ENCODE data around the gene CFAP299.
A peak's percentile ranks its signal among the peaks of the same experiment; 100 is the strongest.

The CFAP299 gene

GRCh38 chr4:80334568-80334967, 962 bp upstream of the CFAP299 start:
- H3K23ac ChIP-seq (ENCODE audit: low read depth, low read length, poor library complexity): no peak overlapping the region

GRCh38 chr4:80335226-80335553, 340 bp upstream of the CFAP299 start:
- DNase-seq (ENCODE audit: low spot score): no peak
- H3K4me1 ChIP-seq (ENCODE audit: control insufficient read depth in 2 of 2, insufficient read depth in 1 of 2, low read depth in 1 of 2, low read length in 2 of 2): no peaks in the 10 kb centered on the region
- H2BK5ac ChIP-seq (ENCODE audit: low read length): no peak overlapping the region
- H3K4ac ChIP-seq (ENCODE audit: low read length): no peak overlapping the region
- no peak overlapping the region for H3K14ac ChIP-seq (ENCODE audit: low read length)
- H3K4me2 ChIP-seq (ENCODE audit: insufficient read depth, low read length, poor library complexity, severe bottlenecking): peak overlapping the region; percentile 99
- H3K23ac ChIP-seq (ENCODE audit: low read depth, low read length, poor library complexity): no peak overlapping the region
- H3K27ac ChIP-seq (replicated peaks; ENCODE audit: low read length): no peak overlapping the region
- no peak overlapping the region for H2BK120ac ChIP-seq (ENCODE audit: low read depth, low read length)
- H3K9me3 ChIP-seq (replicated peaks in 1 of 2; ENCODE audit: control insufficient read depth in 2 of 2, insufficient read depth in 1 of 2, low read depth in 1 of 2, low read length in 2 of 2): no peaks in the 10 kb centered on the region
- peak overlapping the region in 1 of 2 donors; percentile 63 for H3K4me3 ChIP-seq (ENCODE audit: low read length in 2 of 2)
- no peak overlapping the region for H3K9ac ChIP-seq (ENCODE audit: low read depth, low read length, poor library complexity)
- no peak overlapping the region for H4K91ac ChIP-seq (ENCODE audit: low read depth, low read length, poor library complexity)
- no peaks in the 10 kb centered on the region for H3K36me3 ChIP-seq (replicated peaks in 1 of 2; ENCODE audit: control insufficient read depth in 2 of 2, insufficient read depth in 2 of 2, low read length in 2 of 2)
- H3K79me1 ChIP-seq (ENCODE audit: low read depth, low read length): no peaks in the 10 kb centered on the region
- peaks cover 0 to 10% (median 9%) of the 10 kb centered on the region in 3 experiments for H3K27me3 ChIP-seq (ENCODE audit: control insufficient read depth in 3 of 3, insufficient read depth in 3 of 3, low read depth in 1 of 3, low read length in 3 of 3)
- no CpG with 5 or more reads among the region's 3 CpGs for WGBS, 2 donors (ENCODE audit: extremely low coverage in 2 of 2, insufficient read length in 2 of 2, insufficient replicate concordance in 1 of 2)
- no peak overlapping the region for H2BK12ac ChIP-seq (ENCODE audit: low read length)
- no peak overlapping the region for H3K18ac ChIP-seq (ENCODE audit: low read length)
- H2AFZ ChIP-seq (ENCODE audit: low read length): peak overlapping the region; percentile 97
- no peak overlapping the region for H4K8ac ChIP-seq (ENCODE audit: low read depth, low read length)
- no peak overlapping the region for H2BK15ac ChIP-seq (ENCODE audit: low read length)
- H2AK5ac ChIP-seq (ENCODE audit: low read depth, low read length): no peak overlapping the region

More at GRCh38 chr4:80334568-80334967, 962 bp upstream of the CFAP299 start:
- Histone ChIP-seq H3K9ac (ENCODE audit: low read depth, low read length, poor library complexity) (no peak overlapping the region), H3K9me3 (replicated peaks in 1 of 2; ENCODE audit: control insufficient read depth in 2 of 2, insufficient read depth in 1 of 2, low read depth in 1 of 2, low read length in 2 of 2) (no peaks in the 10 kb centered on the region), H2AK5ac (ENCODE audit: low read depth, low read length) (no peak overlapping the region), H3K27ac (replicated peaks; ENCODE audit: low read length) (no peak overlapping the region), H3K36me3 (replicated peaks in 1 of 2; ENCODE audit: control insufficient read depth in 2 of 2, insufficient read depth in 2 of 2, low read length in 2 of 2) (no peaks in the 10 kb centered on the region), H2BK120ac (ENCODE audit: low read depth, low read length) (no peak overlapping the region), H3K79me1 (ENCODE audit: low read depth, low read length) (no peaks in the 10 kb centered on the region), H3K4ac (ENCODE audit: low read length) (no peak overlapping the region), H2AFZ (ENCODE audit: low read length) (no peak overlapping the region), H3K18ac (ENCODE audit: low read length) (no peak overlapping the region), H4K91ac (ENCODE audit: low read depth, low read length, poor library complexity) (no peak overlapping the region), H4K8ac (ENCODE audit: low read depth, low read length) (no peak overlapping the region), H2BK15ac (ENCODE audit: low read length) (no peak overlapping the region), H3K4me1 (ENCODE audit: control insufficient read depth in 2 of 2, insufficient read depth in 1 of 2, low read depth in 1 of 2, low read length in 2 of 2) (no peaks in the 10 kb centered on the region), H2BK5ac (ENCODE audit: low read length) (no peak overlapping the region), H3K27me3 (ENCODE audit: control insufficient read depth in 3 of 3, insufficient read depth in 3 of 3, low read depth in 1 of 3, low read length in 3 of 3) (peaks cover 0 to 10% (median 9%) of the 10 kb centered on the region in 3 experiments), H3K14ac (ENCODE audit: low read length) (no peak overlapping the region), H3K4me2 (ENCODE audit: insufficient read depth, low read length, poor library complexity, severe bottlenecking) (no peak overlapping the region), H2BK12ac (ENCODE audit: low read length) (no peak overlapping the region), H3K4me3 (ENCODE audit: low read length in 2 of 2) (no peak overlapping the region)
- WGBS, 2 donors (ENCODE audit: extremely low coverage in 2 of 2, insufficient read length in 2 of 2, insufficient replicate concordance in 1 of 2): no CpG with 5 or more reads among the region's 1 CpG
- no peak for DNase-seq (ENCODE audit: low spot score)

- H3K79me1 ChIP-seq (ENCODE audit: low read depth, low read length): no peaks in the 10 kb centered on the region
- no peak overlapping the region for H3K23ac ChIP-seq (ENCODE audit: low read depth, low read length, poor library complexity)
- H2BK5ac ChIP-seq (ENCODE audit: low read length): no peak overlapping the region
- H3K4me3 ChIP-seq (ENCODE audit: low read length in 2 of 2): no peak overlapping the region
- H2BK120ac ChIP-seq (ENCODE audit: low read depth, low read length): no peak overlapping the region
- no peak overlapping the region for H2AK5ac ChIP-seq (ENCODE audit: low read depth, low read length)
- H2BK12ac ChIP-seq (ENCODE audit: low read length): no peak overlapping the region
- no peak overlapping the region for H4K8ac ChIP-seq (ENCODE audit: low read depth, low read length)
- no peak overlapping the region for H3K4ac ChIP-seq (ENCODE audit: low read length)
- no peak overlapping the region for H3K27ac ChIP-seq (replicated peaks; ENCODE audit: low read length)
- H4K91ac ChIP-seq (ENCODE audit: low read depth, low read length, poor library complexity): no peak overlapping the region
- H3K9ac ChIP-seq (ENCODE audit: low read depth, low read length, poor library complexity): no peak overlapping the region
- H3K27me3 ChIP-seq (ENCODE audit: control insufficient read depth in 3 of 3, insufficient read depth in 3 of 3, low read depth in 1 of 3, low read length in 3 of 3): peaks cover 0 to 10% (median 9%) of the 10 kb centered on the region in 3 experiments
- peaks cover 0 to 3% of the 10 kb centered on the region in 2 donors for H3K9me3 ChIP-seq (replicated peaks in 1 of 2; ENCODE audit: control insufficient read depth in 2 of 2, insufficient read depth in 1 of 2, low read depth in 1 of 2, low read length in 2 of 2)
- no peak overlapping the region for H2AFZ ChIP-seq (ENCODE audit: low read length)
- no CpG with 5 or more reads among the region's 10 CpGs for WGBS, 2 donors (ENCODE audit: extremely low coverage in 2 of 2, insufficient read length in 2 of 2, insufficient replicate concordance in 1 of 2)
- H3K14ac ChIP-seq (ENCODE audit: low read length): no peak overlapping the region
- no peaks in the 10 kb centered on the region for H3K4me1 ChIP-seq (ENCODE audit: control insufficient read depth in 2 of 2, insufficient read depth in 1 of 2, low read depth in 1 of 2, low read length in 2 of 2)
- no peak overlapping the region for H2BK15ac ChIP-seq (ENCODE audit: low read length)
- no peaks in the 10 kb centered on the region for H3K36me3 ChIP-seq (replicated peaks in 1 of 2; ENCODE audit: control insufficient read depth in 2 of 2, insufficient read depth in 2 of 2, low read length in 2 of 2)
- no peak overlapping the region for H3K18ac ChIP-seq (ENCODE audit: low read length)
- peak; percentile 6 for DNase-seq (ENCODE audit: low spot score)
- no peak overlapping the region for H3K4me2 ChIP-seq (ENCODE audit: insufficient read depth, low read length, poor library complexity, severe bottlenecking)
These were observed 1.1 kb downstream of the CFAP299 start for GRCh38 chr4:80336582-80336981.

- Histone ChIP-seq H3K27me3 (ENCODE audit: control insufficient read depth in 3 of 3, insufficient read depth in 3 of 3, low read depth in 1 of 3, low read length in 3 of 3) (peaks cover 0 to 10% (median 9%) of the 10 kb centered on the region in 3 experiments), H2AFZ (ENCODE audit: low read length) (no peak overlapping the region), H3K18ac (ENCODE audit: low read length) (no peak overlapping the region), H4K8ac (ENCODE audit: low read depth, low read length) (no peak overlapping the region), H3K9me3 (replicated peaks in 1 of 2; ENCODE audit: control insufficient read depth in 2 of 2, insufficient read depth in 1 of 2, low read depth in 1 of 2, low read length in 2 of 2) (peaks cover 0 to 3% of the 10 kb centered on the region in 2 donors), H2BK5ac (ENCODE audit: low read length) (no peak overlapping the region), H4K91ac (ENCODE audit: low read depth, low read length, poor library complexity) (no peak overlapping the region), H2BK12ac (ENCODE audit: low read length) (no peak overlapping the region), H2BK120ac (ENCODE audit: low read depth, low read length) (no peak overlapping the region), H3K4me1 (ENCODE audit: control insufficient read depth in 2 of 2, insufficient read depth in 1 of 2, low read depth in 1 of 2, low read length in 2 of 2) (no peaks in the 10 kb centered on the region), H2AK5ac (ENCODE audit: low read depth, low read length) (no peak overlapping the region), H2BK15ac (ENCODE audit: low read length) (no peak overlapping the region), H3K27ac (replicated peaks; ENCODE audit: low read length) (no peak overlapping the region), H3K79me1 (ENCODE audit: low read depth, low read length) (no peaks in the 10 kb centered on the region), H3K4me2 (ENCODE audit: insufficient read depth, low read length, poor library complexity, severe bottlenecking) (no peak overlapping the region), H3K36me3 (replicated peaks in 1 of 2; ENCODE audit: control insufficient read depth in 2 of 2, insufficient read depth in 2 of 2, low read length in 2 of 2) (no peaks in the 10 kb centered on the region), H3K4me3 (ENCODE audit: low read length in 2 of 2) (no peak overlapping the region), H3K23ac (ENCODE audit: low read depth, low read length, poor library complexity) (no peak overlapping the region), H3K4ac (ENCODE audit: low read length) (no peak overlapping the region), H3K14ac (ENCODE audit: low read length) (no peak overlapping the region), H3K9ac (ENCODE audit: low read depth, low read length, poor library complexity) (no peak overlapping the region)
- DNase-seq (ENCODE audit: low spot score): no peak
- WGBS, 2 donors (ENCODE audit: extremely low coverage in 2 of 2, insufficient read length in 2 of 2, insufficient replicate concordance in 1 of 2): no CpG with 5 or more reads among the region's 2 CpGs
These were observed 4.5 kb downstream of the CFAP299 start for GRCh38 chr4:80340036-80340435.

All from neuronal stem cell (in vitro differentiated cells).